Osteoblast (primary cell): ENCODE measurements around the gene BTK. TPM values are rescaled to one million over a fixed set of nuclear protein-coding genes. Genes with fewer than 3 reads are reported as not detected.

Source experiments
- DNase-seq: peaks from one replicate; pipeline ENCODE4 v3.0.0; 2011; ENCODE audit warnings: low spot score, mixed read lengths; ENCODE audit not compliant: insufficient read length; ENCODE audit errors: missing footprints
- H2AFZ ChIP-seq: 2 replicates; pipeline ENCODE4 v1.6.0; 2011; ENCODE audit warnings: mild to moderate bottlenecking, low read length
- H3K27ac ChIP-seq: 2 replicates; pipeline ENCODE4 v1.5.1; 2011; ENCODE audit warnings: mild to moderate bottlenecking, low read depth, low read length, moderate library complexity
- H3K27me3 ChIP-seq: 2 replicates; pipeline ENCODE4 v1.6.0; 2012; ENCODE audit warnings: mild to moderate bottlenecking, control low read depth, inconsistent platforms, low read length, moderate library complexity; ENCODE audit not compliant: insufficient read depth
- H3K36me3 ChIP-seq: 2 replicates; pipeline ENCODE4 v1.5.1; 2011; ENCODE audit warnings: mild to moderate bottlenecking, low read length, control low read depth, moderate library complexity; ENCODE audit not compliant: insufficient read depth
- H3K4me1 ChIP-seq: 2 replicates; pipeline ENCODE4 v1.5.1; 2011; ENCODE audit warnings: mild to moderate bottlenecking, low read length, control low read depth, moderate library complexity; ENCODE audit not compliant: insufficient read depth
- H3K4me2 ChIP-seq: 2 replicates; pipeline ENCODE4 v1.6.0; 2011; ENCODE audit warnings: mild to moderate bottlenecking, low read length; ENCODE audit not compliant: insufficient read depth
- H3K4me3 ChIP-seq: fragments of 200-600 bp; sonication (generic); 3 replicates; pipeline ENCODE4 v1.5.1; 2012; ENCODE audit warnings: mild to moderate bottlenecking, low read length, inconsistent platforms; ENCODE audit not compliant: insufficient read depth
- H3K79me2 ChIP-seq: 2 replicates; pipeline ENCODE4 v1.6.0; 2012; ENCODE audit warnings: mild to moderate bottlenecking, low read length, control low read depth, inconsistent platforms; ENCODE audit not compliant: insufficient read depth
- H3K9me3 ChIP-seq: 2 replicates; pipeline ENCODE4 v1.5.1; 2011; ENCODE audit warnings: low read depth, low read length, control low read depth
- H4K20me1 ChIP-seq: 2 replicates; pipeline ENCODE4 v1.6.0; 2012; ENCODE audit warnings: mild to moderate bottlenecking, low read length, control low read depth; ENCODE audit not compliant: insufficient read depth
- total RNA-seq: library from RNA; depleted of rRNA; stranded (reverse); fragments of >200 nt; gene quantifications from 2 replicates; pipeline ENCODE4 v1.2.3, GENCODE V29; 2012
- TF ChIP-seq, protein P1 (sequence below): IDR thresholded peaks from 2 replicates; pipeline ENCODE4 v1.5.1; 2011; ENCODE audit warnings: mild to moderate bottlenecking, low read depth, low read length, moderate library complexity; ENCODE audit errors: extremely low read depth

The BTK gene
- total RNA-seq, 1 donor, result not detected

DNA sequence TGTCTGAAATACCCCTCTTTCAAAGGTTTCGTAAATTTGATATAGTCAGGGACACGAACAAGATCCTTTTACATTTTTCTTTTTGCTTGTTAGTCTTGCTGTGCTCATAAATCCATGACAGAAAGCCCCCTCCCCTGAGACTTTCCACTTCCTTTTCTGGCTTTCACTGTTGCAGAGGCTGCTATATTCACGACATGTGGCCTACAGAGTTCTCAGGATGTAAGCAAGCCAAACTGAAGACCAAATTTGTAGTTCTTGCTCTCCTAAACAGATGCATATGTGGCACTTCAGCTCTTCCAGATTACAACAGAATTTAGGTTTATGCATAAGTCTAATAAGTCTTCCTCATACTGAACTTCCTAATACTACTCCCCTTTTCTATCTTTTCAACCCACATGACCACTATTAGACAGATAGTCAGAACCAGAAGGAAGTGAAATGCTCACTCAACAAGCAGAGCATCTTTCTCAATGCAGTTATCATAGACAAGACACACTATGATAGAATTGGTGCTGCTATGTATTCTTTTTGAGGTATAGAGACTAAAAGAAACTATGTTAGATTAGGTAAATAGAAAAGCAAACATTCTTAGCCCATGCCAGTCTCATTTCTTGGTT lies 15.0 kb downstream of the BTK start:
- Histone ChIP-seq H4K20me1 (no peaks in the 10 kb centered on the region), H2AFZ (no peak overlapping the region), H3K4me1 (no peaks in the 10 kb centered on the region), H3K9me3 (no peaks in the 10 kb centered on the region), H3K27ac (no peak overlapping the region), H3K4me3 (no peak overlapping the region), H3K36me3 (no peaks in the 10 kb centered on the region), H3K79me2 (no peaks in the 10 kb centered on the region), H3K4me2 (no peak overlapping the region), H3K27me3 (peaks cover 6% of the 10 kb centered on the region)
- no peak for DNase-seq
- TF ChIP-seq, protein P1, sequence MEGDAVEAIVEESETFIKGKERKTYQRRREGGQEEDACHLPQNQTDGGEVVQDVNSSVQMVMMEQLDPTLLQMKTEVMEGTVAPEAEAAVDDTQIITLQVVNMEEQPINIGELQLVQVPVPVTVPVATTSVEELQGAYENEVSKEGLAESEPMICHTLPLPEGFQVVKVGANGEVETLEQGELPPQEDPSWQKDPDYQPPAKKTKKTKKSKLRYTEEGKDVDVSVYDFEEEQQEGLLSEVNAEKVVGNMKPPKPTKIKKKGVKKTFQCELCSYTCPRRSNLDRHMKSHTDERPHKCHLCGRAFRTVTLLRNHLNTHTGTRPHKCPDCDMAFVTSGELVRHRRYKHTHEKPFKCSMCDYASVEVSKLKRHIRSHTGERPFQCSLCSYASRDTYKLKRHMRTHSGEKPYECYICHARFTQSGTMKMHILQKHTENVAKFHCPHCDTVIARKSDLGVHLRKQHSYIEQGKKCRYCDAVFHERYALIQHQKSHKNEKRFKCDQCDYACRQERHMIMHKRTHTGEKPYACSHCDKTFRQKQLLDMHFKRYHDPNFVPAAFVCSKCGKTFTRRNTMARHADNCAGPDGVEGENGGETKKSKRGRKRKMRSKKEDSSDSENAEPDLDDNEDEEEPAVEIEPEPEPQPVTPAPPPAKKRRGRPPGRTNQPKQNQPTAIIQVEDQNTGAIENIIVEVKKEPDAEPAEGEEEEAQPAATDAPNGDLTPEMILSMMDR, result no peak

DNA sequence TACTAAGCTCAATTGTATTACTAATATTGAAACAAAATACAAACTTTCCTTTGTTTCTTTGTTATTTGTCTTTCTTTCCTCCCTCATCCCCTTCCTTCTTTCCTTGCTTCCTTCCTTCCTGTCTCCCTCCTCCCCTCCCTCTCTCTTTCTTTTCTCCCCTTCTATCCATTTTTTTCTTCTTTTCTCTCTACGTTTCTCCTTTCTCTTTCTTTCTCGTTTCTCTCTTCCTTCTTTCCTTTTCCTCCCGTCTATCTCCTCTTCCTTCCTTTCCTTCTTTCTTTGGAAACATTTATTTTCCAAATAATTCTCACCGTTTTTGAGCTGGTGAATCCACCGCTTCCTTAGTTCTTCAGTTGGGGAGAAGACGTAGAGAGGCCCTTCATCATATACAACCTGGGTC lies 16.3 kb downstream of the BTK start:
- H4K20me1 ChIP-seq, result no peaks in the 10 kb centered on the region

DNA sequence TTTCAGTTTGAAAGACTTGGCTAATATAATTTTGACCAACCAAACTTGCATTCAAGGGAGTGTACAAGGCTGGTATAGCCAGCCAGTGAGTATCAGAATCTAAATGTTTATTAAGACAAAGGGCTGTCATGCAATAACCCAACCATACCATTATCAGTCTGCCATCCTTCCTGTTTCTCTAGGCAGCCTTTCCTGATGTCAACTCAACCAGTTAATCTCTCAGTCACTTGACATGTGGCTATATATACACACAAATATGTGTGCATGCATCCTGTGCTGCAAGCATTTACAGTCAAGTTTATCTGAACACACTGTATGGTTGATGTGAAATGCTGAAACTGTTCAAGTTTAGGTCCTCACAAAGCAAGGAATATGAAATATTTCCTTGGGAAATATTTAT lies 17.2 kb downstream of the BTK start:
- no peak overlapping the region for H3K27ac ChIP-seq
- no peak overlapping the region for H3K4me2 ChIP-seq
- no peaks in the 10 kb centered on the region for H3K79me2 ChIP-seq
- H3K4me3 ChIP-seq, result no peak overlapping the region
- H2AFZ ChIP-seq, result no peak overlapping the region
- no peaks in the 10 kb centered on the region for H4K20me1 ChIP-seq
- H3K27me3 ChIP-seq, result no peaks in the 10 kb centered on the region
- H3K9me3 ChIP-seq, result no peaks in the 10 kb centered on the region
- no peak for DNase-seq
- H3K36me3 ChIP-seq, result no peaks in the 10 kb centered on the region
- TF ChIP-seq, protein P1, result no peak
- H3K4me1 ChIP-seq, result no peaks in the 10 kb centered on the region

More for the DNA sequence above, 16.3 kb downstream of the BTK start:
- H3K79me2 ChIP-seq, result no peaks in the 10 kb centered on the region
- no peaks in the 10 kb centered on the region for H3K36me3 ChIP-seq
- H3K9me3 ChIP-seq, result no peaks in the 10 kb centered on the region
- no peak overlapping the region for H3K4me2 ChIP-seq
- no peaks in the 10 kb centered on the region for H3K4me1 ChIP-seq
- no peak overlapping the region for H2AFZ ChIP-seq
- no peak for DNase-seq
- H3K27me3 ChIP-seq, result no peaks in the 10 kb centered on the region
- TF ChIP-seq, protein P1, result no peak
- no peak overlapping the region for H3K4me3 ChIP-seq
- no peak overlapping the region for H3K27ac ChIP-seq

DNA sequence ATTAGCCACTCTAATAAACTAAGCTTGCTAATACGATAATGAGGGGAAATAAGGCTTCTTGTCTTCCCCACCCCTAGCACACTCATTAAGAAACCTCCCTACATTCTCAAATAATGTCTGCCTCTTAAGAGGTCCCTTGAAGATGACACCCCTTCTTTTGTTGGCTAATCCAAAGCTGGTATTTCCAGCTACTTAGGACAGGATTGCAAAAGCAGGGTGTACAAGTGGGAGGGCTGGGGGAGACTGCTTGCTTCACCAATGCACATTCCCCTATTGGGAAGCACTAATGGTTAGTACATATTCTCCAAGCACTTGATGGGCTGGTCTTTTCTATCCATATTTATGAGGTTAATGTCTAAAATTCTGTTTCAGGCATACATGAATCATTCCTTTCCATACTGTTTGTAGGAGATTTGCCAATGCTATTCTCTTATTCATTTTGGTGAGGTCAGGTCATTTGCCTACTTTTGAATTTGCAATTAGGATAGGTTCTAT lies 20.6 kb downstream of the BTK start:
- Histone ChIP-seq H3K27me3 (peaks cover 9% of the 10 kb centered on the region), H3K4me1 (no peaks in the 10 kb centered on the region), H3K4me3 (no peak overlapping the region), H4K20me1 (no peaks in the 10 kb centered on the region), H3K36me3 (no peaks in the 10 kb centered on the region), H3K9me3 (no peaks in the 10 kb centered on the region), H3K4me2 (no peak overlapping the region), H3K79me2 (no peaks in the 10 kb centered on the region), H2AFZ (no peak overlapping the region), H3K27ac (no peak overlapping the region)
- TF ChIP-seq, protein P1, result no peak
- no peak for DNase-seq
